Stimulated activated memory B cell treated with anti-CD40 and anti-IgM and Interleukin-4, amounts not matched to agents 10 μg/mL and 1 μg/mL and 100 μg/mL, for 72 hours (primary cell): ENCODE data around the gene PRDM8.

Experiments
- ATAC-seq: fragments of 150-1000 bp; cut with Tn5 transposase; 2 replicates; pipeline ENCODE4 v1.10.0; 2021
- H3K27ac Mint-ChIP-seq: one replicate; pipeline ENCODE4 v1.8.0; 2022; ENCODE audit warnings: mild to moderate bottlenecking, mixed read lengths
- H3K27me3 Mint-ChIP-seq: one replicate; pipeline ENCODE4 v1.8.0; 2022; ENCODE audit warnings: mixed read lengths
- H3K36me3 Mint-ChIP-seq: one replicate; pipeline ENCODE4 v1.8.0; 2022; ENCODE audit warnings: mixed read lengths
- H3K4me1 Mint-ChIP-seq: one replicate; pipeline ENCODE4 v1.8.0; 2022; ENCODE audit warnings: mixed read lengths
- H3K4me3 Mint-ChIP-seq: one replicate; pipeline ENCODE4 v1.8.0; 2022; ENCODE audit warnings: mild to moderate bottlenecking, moderate library complexity, mixed read lengths
- H3K9me3 Mint-ChIP-seq: one replicate; pipeline ENCODE4 v1.8.0; 2022; ENCODE audit warnings: mixed read lengths

The PRDM8 gene

DNA sequence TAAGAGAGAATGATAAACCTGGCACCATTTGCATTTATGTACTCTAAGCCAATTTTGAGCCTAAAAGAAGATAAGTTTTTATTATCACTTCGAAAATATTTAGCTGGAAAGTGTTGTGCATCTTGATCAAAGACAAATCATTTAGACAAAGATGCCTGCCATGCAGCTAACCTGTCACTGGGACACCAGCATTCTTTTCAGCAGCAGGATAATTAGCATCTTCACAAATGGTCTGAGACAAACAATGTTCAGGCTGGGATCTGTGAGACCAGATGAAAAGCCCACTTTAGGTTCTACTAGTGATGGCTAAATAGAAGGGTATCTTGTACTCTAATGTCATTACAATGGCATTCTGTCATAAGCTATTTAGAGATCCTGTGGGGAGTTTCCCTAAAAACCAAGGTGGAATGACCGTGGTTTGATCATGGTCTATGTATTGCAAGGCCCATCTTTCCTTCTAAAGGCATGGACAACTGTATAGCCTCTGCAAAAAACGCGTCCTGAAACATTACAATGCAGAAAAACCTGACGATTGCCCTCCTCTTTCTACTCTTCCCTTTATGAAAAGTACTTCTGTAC, 7.2 kb downstream of the PRDM8 start:
- H3K4me1 Mint-ChIP-seq = peaks cover 10% of the 10 kb centered on the region
- H3K4me3 Mint-ChIP-seq = no peak overlapping the region
- no peak overlapping the region for H3K27ac Mint-ChIP-seq
- no peaks in the 10 kb centered on the region for H3K36me3 Mint-ChIP-seq
- no peaks in the 10 kb centered on the region for H3K27me3 Mint-ChIP-seq
- ATAC-seq = no peak
- H3K9me3 Mint-ChIP-seq = no peaks in the 10 kb centered on the region

DNA sequence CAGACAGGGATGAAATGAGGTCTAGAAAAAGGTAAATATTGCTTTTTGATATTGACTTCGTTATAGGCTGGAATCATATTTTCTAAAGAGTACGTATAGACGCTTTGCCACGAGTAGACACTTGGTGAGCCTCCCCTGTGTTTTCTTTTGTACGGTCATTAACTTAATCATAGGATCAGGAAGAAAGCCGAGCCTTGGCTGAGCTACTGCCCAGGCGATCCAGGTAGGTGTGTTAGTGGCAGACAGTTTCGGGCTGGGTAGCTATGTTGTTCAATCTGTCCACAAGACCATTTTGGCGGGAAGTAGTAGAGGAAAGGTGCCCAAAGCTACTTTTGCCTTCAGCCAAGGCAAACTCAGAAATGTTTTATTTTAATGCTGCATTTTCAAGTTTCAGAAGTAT, 8.8 kb downstream of the PRDM8 start:
- peaks cover 7% of the 10 kb centered on the region for H3K27me3 Mint-ChIP-seq
- H3K4me1 Mint-ChIP-seq = peaks cover 8% of the 10 kb centered on the region
- H3K9me3 Mint-ChIP-seq = no peaks in the 10 kb centered on the region
- ATAC-seq = no peak
- H3K27ac Mint-ChIP-seq = no peak overlapping the region
- no peaks in the 10 kb centered on the region for H3K36me3 Mint-ChIP-seq
- H3K4me3 Mint-ChIP-seq = no peak overlapping the region

DNA sequence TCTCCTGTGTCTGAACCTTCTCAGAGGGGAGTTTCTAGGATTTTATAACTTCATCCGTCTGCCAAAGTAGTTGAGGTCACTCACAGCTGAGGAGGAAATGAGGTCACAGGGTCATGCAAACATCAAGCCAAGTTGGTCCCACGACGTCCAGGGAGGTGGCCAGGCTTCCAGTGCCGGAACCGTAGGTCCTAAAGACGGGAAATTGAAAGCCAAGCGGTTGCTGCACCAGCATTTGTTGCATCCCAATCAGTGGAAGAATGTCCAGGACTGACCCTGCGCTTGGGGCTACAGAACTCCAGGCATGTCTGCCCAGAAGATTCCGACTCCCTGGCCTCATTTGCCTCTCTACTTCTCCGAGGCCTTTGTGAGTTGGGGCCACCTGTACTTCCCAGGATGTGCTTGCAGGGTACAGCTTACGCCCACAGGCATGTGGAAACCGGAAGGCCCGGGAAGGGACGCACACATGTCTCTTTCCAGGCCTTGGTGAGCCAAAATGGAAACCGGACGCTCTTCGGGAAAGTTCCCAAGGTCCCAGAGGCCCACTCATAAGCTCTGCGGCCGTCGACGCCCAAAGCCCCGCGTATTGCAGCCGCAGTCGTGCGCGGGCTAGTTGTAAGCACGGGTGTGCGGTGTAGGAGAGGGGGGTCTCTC, 9.3 kb downstream of the PRDM8 start:
- H3K4me1 Mint-ChIP-seq = peaks cover 3% of the 10 kb centered on the region
- no peak overlapping the region for H3K27ac Mint-ChIP-seq
- no peak overlapping the region for H3K4me3 Mint-ChIP-seq
- H3K36me3 Mint-ChIP-seq = no peaks in the 10 kb centered on the region
- no peak for ATAC-seq
- peaks cover 12% of the 10 kb centered on the region for H3K27me3 Mint-ChIP-seq
- H3K9me3 Mint-ChIP-seq = no peaks in the 10 kb centered on the region

DNA sequence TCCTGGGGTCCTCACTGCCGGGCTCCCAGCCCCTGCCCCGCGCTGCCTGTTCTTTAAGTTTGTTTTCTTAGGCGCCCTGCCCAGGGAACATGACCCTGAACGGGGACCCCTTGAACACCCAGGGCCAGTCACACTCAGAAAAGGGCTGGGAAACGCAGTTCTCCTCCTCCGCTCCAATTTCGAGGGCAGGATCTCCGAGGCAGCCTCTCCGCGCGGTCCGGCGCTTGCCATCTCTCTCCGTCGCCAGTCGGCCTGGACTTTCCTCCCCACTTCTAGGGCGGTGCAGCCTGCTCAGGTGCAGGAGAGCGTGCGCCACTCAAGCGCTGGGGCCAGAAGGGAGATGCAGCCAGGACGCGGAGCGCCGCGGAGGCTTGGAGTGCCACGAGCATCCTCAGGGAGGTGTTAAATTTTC, 9.9 kb downstream of the PRDM8 start:
- Mint-ChIP-seq H3K36me3 (no peaks in the 10 kb centered on the region), H3K4me1 (no peaks in the 10 kb centered on the region), H3K27me3 (peaks cover 12% of the 10 kb centered on the region), H3K4me3 (no peak overlapping the region), H3K9me3 (no peaks in the 10 kb centered on the region), H3K27ac (no peak overlapping the region)
- no peak for ATAC-seq

DNA sequence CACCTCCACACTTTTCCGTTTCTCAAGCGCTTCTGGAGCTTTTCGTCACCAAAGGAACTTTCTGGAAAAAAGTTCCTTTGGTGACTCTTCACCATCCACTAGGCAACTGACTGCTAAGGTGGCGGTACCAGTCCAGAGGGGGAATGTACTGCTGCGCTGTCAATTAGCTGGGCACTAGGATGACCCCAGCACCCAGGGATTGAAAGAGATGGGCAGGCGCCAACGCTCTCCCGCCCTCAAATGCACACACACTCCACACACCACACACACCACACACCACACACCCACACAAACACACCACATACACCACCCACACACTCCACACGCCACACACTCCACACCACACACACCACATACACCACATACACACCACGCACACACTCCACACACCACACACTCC, 10.4 kb downstream of the PRDM8 start:
- H3K4me1 Mint-ChIP-seq = no peaks in the 10 kb centered on the region
- no peak for ATAC-seq
- no peak overlapping the region for H3K4me3 Mint-ChIP-seq
- no peak overlapping the region for H3K27ac Mint-ChIP-seq
- no peaks in the 10 kb centered on the region for H3K36me3 Mint-ChIP-seq
- H3K27me3 Mint-ChIP-seq = peaks cover 12% of the 10 kb centered on the region
- no peaks in the 10 kb centered on the region for H3K9me3 Mint-ChIP-seq

DNA sequence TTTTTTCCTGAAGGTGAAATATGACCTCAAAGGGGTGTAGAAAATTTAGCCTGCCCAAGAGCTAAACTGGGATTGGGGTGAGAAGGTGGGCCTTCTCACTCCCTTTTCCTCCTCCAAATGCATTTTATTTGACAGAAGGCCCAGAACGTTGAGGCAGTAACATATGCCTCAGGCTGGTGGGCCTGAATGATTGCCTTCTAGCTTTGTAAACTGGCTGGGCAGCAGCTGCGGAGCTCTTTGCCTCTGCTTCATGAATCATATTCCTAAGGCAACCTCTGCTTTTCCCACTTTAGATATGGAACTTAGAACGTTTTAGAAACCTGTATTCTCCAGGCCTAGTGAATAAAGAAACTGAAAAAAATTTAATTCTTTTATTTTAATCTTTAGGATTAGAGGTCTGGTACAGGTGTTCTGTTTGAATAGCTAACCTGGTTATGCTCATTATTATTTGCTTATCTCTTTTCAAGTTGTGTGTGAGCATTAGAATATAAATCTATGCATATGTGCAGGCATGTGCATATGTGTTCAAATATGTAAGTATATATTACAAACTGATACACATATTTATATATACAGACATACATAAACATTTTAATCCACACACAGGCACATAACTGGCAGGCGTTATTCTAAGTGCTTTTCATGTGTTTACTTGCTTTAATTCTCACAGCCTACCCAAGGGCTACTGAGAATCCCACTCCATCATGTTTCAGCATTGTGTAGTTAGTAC, 11.5 kb downstream of the PRDM8 start:
- no peaks in the 10 kb centered on the region for H3K36me3 Mint-ChIP-seq
- no peak overlapping the region for H3K4me3 Mint-ChIP-seq
- H3K9me3 Mint-ChIP-seq = no peaks in the 10 kb centered on the region
- no peaks in the 10 kb centered on the region for H3K4me1 Mint-ChIP-seq
- peaks cover 12% of the 10 kb centered on the region for H3K27me3 Mint-ChIP-seq
- no peak for ATAC-seq
- H3K27ac Mint-ChIP-seq = no peak overlapping the region

DNA sequence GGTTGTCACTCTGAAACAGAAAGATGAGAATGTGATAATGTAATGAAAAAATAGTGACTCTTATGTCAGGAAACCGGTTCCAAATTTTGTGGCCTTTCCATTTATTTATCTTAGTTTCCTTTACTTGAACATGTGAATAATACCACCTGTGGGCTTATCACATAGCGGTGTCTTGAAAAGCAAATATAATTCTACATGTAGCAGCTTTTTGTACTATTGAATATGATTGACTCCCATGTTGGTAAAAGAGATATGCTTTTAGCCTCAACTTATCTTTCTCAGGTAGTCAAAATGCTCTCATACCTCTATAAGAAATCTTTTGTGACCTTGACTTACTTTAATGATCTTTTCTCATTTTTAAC, 12.0 kb downstream of the PRDM8 start:
- no peak overlapping the region for H3K27ac Mint-ChIP-seq
- no peaks in the 10 kb centered on the region for H3K4me1 Mint-ChIP-seq
- H3K9me3 Mint-ChIP-seq = no peaks in the 10 kb centered on the region
- no peak for ATAC-seq
- H3K27me3 Mint-ChIP-seq = peaks cover 12% of the 10 kb centered on the region
- H3K36me3 Mint-ChIP-seq = no peaks in the 10 kb centered on the region
- H3K4me3 Mint-ChIP-seq = no peak overlapping the region

DNA sequence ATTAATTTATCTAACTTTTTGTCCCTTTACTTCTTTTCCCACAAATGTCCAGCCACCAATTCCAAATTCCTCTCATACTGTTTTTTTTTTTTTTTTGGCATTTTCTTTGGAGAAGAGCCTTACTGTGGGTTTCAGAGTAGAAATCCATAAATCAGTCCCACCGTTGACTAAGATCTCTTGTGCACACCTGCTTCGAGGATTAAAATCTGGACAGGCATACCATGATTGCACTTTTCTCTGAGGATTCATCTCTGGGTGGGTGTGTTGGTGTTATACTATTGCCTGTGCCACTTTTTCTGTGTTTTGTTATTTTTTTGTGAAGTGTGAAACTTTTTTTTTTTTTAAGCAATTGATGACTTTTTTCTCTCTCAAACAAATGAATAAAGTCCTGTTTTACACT, 13.2 kb downstream of the PRDM8 start:
- no peak overlapping the region for H3K4me3 Mint-ChIP-seq
- H3K27me3 Mint-ChIP-seq = peaks cover 12% of the 10 kb centered on the region
- no peaks in the 10 kb centered on the region for H3K36me3 Mint-ChIP-seq
- no peak overlapping the region for H3K27ac Mint-ChIP-seq
- ATAC-seq = no peak
- H3K9me3 Mint-ChIP-seq = no peaks in the 10 kb centered on the region
- no peaks in the 10 kb centered on the region for H3K4me1 Mint-ChIP-seq

DNA sequence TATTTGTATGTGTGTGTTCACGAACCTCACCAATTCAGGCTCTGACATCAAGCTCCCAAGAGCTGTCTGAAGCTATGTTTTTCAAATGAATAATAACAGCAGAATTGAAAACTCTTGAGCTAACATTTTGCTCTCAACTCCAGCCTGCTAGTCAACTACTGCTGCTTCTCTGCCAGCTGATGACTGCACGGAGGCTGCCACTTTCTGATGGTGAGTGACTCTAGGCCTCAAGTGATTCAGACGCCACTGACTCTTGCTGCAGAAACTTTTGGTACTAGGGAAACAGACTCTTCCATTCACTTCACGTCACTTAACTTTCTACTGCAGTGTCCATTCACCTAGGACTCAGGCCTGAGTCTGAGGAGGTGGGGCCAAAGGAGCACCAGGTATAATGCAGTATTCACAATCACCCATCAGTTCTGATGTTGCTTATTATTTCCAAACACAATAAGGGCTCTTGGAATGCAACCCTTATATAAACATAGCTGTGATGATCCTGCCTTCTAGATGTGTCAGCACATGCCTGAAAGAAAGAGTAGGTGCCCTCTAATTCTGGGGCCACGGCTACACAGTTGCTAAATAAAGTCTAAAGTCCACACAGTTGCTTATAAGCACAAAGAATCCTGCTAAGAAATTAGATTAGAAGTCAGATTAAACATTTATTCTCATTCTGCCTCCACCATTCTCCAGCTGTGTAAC, 16.0 kb downstream of the PRDM8 start:
- Mint-ChIP-seq H3K4me3 (no peak overlapping the region), H3K27ac (no peak overlapping the region), H3K36me3 (no peaks in the 10 kb centered on the region), H3K9me3 (no peaks in the 10 kb centered on the region), H3K4me1 (no peaks in the 10 kb centered on the region), H3K27me3 (peaks cover 12% of the 10 kb centered on the region)
- no peak for ATAC-seq

DNA sequence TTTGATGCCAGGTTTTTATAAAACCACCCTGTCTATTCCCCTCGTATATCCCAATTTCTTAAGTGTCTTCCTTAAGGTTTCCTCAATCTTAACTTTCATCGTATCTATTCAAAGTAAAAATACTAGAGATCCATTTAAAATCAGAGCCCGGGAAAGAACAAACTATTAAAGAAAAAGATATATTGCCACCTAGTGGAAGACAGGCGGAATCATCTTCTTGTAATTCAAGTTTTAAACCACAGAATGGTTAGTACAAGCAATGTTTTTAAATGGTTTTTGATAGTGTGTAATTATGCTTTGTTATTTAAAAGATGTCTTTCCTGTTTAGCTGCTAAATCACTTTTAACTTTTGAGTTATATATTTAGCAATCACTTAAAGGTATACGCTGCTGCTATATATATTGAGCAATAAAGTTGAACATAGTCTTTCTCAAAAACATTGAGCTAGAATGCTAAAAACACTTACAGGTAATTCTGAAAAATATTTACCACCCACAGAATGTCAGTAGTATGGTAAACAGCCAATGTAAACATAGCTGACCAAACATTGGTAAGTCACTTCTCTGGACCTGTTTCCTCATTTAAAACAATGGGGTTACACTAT, 18.2 kb downstream of the PRDM8 start:
- H3K4me1 Mint-ChIP-seq = no peaks in the 10 kb centered on the region
- H3K4me3 Mint-ChIP-seq = no peak overlapping the region
- no peaks in the 10 kb centered on the region for H3K9me3 Mint-ChIP-seq
- ATAC-seq = no peak
- H3K27ac Mint-ChIP-seq = no peak overlapping the region
- no peaks in the 10 kb centered on the region for H3K36me3 Mint-ChIP-seq
- peaks cover 11% of the 10 kb centered on the region for H3K27me3 Mint-ChIP-seq

DNA sequence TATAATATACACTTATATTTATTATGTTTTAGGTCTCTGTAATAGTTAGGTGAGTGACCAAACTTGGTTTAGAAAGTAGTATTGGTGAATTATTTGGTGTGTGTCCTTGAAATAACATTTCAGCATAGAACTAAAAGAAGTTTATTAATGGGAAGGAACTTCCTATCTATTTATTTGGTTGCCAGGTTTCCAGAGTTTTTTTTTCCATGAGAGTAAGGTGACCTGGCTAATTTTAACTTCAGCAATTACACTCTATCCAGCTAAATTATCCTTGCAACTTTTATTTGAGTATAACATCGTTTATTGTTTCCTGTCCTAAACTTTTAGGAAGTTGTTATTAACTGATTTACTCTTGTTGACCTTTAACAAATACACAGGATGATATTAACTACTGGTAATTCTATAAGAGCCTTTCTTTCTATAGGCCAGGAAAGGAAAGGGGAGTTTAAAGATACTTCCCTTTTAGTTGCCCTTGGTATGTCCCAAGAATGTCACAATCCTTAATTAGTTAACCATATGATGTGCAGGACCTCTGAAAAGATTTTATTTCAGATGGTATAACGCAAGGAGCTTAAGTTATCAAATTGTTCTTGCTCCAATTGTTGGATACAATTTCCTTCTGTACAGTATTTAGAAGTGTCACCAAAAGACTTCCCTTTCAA, 18.9 kb downstream of the PRDM8 start:
- Mint-ChIP-seq H3K4me3 (no peak overlapping the region), H3K36me3 (no peaks in the 10 kb centered on the region), H3K27ac (no peak overlapping the region), H3K4me1 (no peaks in the 10 kb centered on the region), H3K9me3 (no peaks in the 10 kb centered on the region), H3K27me3 (peaks cover 4% of the 10 kb centered on the region)
- ATAC-seq = no peak

DNA sequence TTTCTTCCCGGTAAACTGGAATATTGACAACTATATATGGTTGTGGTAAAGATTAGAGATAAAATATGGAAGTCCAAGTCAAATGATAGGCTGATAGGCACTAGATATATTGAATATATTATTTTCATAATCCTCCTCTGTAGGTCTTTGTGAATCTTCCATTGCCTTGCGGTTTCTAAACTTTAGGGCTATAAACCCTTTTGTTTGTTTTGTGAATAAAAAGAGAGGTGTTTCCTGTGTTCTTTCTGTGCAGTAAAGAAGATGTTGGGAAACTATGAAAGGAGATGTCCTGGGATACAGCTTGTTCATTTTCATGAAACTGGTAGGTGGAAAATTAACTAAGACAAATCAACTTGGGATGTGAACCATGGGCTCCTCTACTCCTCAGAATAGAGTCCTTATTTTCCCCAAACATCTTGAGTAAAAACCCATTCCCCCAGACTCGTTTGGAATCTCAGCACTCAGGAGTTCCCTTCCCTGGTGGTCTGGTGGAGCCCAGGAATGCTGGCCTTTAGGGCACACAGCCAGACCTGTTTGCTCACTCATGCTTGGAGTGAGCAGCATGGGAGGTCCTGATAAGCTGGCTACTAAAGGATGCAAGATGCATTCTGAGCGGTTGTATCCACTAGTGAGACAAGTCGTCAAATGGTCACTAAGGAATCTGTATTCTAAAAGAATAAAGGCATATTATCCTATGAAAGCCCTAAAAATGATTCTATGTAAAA, 22.2 kb downstream of the PRDM8 start:
- no peak overlapping the region for H3K27ac Mint-ChIP-seq
- H3K36me3 Mint-ChIP-seq = no peaks in the 10 kb centered on the region
- no peaks in the 10 kb centered on the region for H3K9me3 Mint-ChIP-seq
- H3K4me3 Mint-ChIP-seq = no peak overlapping the region
- H3K27me3 Mint-ChIP-seq = no peaks in the 10 kb centered on the region
- no peaks in the 10 kb centered on the region for H3K4me1 Mint-ChIP-seq
- ATAC-seq = no peak

DNA sequence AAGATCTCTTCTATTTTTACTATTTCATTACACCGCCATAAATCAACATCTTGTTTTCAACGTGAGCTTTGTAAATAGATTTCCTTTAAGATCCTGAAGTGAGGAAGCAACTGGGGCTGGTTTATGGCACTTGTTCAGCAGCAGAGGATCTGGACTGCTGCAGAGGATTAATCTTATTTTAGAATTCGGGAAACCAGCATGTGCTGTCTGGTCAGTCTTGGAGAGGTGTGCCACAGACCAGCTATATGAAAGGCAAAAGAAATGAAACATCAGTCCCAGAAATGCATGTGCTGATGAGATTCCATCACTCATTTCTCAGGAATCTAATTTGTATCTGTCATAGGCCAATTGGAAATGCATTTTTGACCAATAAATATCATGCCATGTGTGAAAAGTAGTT, 23.4 kb downstream of the PRDM8 start:
- H3K27me3 Mint-ChIP-seq = no peaks in the 10 kb centered on the region
- ATAC-seq = no peak
- no peaks in the 10 kb centered on the region for H3K36me3 Mint-ChIP-seq

DNA sequence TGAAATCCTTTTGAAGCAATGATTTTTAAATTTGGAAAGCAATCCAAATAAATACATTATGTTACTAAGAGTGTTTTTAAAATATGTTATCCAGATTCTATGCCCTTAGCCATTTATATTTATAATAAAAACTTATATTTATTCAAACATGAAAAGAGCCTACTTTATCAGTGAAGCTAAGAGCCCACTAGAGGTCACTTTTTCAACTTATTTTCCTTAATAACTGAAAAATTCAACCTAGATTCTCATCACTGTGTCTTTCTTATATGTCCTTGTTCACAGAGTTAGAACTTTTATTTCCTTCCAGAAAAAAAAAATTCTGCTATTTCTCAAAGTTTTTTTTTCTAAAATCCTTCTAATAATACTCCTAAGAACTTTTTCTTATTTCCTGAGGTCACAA, 23.9 kb downstream of the PRDM8 start:
- no peak for ATAC-seq
- Mint-ChIP-seq H3K27ac (no peak overlapping the region), H3K27me3 (no peaks in the 10 kb centered on the region), H3K36me3 (no peaks in the 10 kb centered on the region), H3K4me1 (no peaks in the 10 kb centered on the region), H3K9me3 (no peaks in the 10 kb centered on the region), H3K4me3 (no peak overlapping the region)

More for the DNA sequence above, 23.4 kb downstream of the PRDM8 start:
- Mint-ChIP-seq H3K27ac (no peak overlapping the region), H3K4me1 (no peaks in the 10 kb centered on the region), H3K4me3 (no peak overlapping the region), H3K9me3 (no peaks in the 10 kb centered on the region)
